H9 (cell line): Measurements from ENCODE around the gene RUFY2. TPM values are rescaled to one million over a fixed set of nuclear protein-coding genes. Genes with fewer than 3 reads are reported as not detected.

Source experiments
- DNase-seq: peaks from one replicate; pipeline ENCODE4 v3.0.0-alpha.2; 2017
- H2AFZ ChIP-seq: one replicate; pipeline ENCODE4 v1.6.1; 2013; ENCODE audit warnings: mild to moderate bottlenecking, low read length, control low read depth, moderate library complexity
- H2AK5ac ChIP-seq: 2 replicates; pipeline ENCODE4 v1.6.1; 2013; ENCODE audit warnings: low read length, control low read depth, mixed read lengths; ENCODE audit not compliant: insufficient read length
- H2BK120ac ChIP-seq: one replicate; pipeline ENCODE4 v1.6.1; 2013; ENCODE audit warnings: low read depth, mild to moderate bottlenecking, low read length, control low read depth, inconsistent platforms; ENCODE audit not compliant: poor library complexity, severe bottlenecking
- H2BK12ac ChIP-seq: 2 replicates; pipeline ENCODE4 v1.6.1; 2013; ENCODE audit warnings: low read length, control low read depth, mixed read lengths, low read depth; ENCODE audit not compliant: insufficient read length
- H2BK15ac ChIP-seq: 2 replicates; pipeline ENCODE4 v1.6.1; 2013; ENCODE audit warnings: low read depth, low read length, control low read depth
- H2BK20ac ChIP-seq: one replicate; pipeline ENCODE4 v1.6.1; 2013; ENCODE audit warnings: low read depth, mild to moderate bottlenecking, low read length, control low read depth, inconsistent platforms; ENCODE audit not compliant: poor library complexity, severe bottlenecking
- H2BK5ac ChIP-seq: 2 replicates; pipeline ENCODE4 v1.6.1; 2013; ENCODE audit warnings: low read length, control low read depth, mixed read lengths; ENCODE audit not compliant: insufficient read length
- H3K14ac ChIP-seq: 2 replicates; pipeline ENCODE4 v1.6.1; 2013; ENCODE audit warnings: low read length, control low read depth; ENCODE audit not compliant: insufficient read depth
- H3K18ac ChIP-seq: 2 replicates; pipeline ENCODE4 v1.6.1; 2013; ENCODE audit warnings: low read depth, mild to moderate bottlenecking, mixed read lengths, low read length, control low read depth; ENCODE audit not compliant: insufficient read length
- H3K23ac ChIP-seq: 2 replicates; pipeline ENCODE4 v1.6.1; 2013; ENCODE audit warnings: low read length, control low read depth, mixed read lengths, low read depth; ENCODE audit not compliant: insufficient read length
- H3K23me2 ChIP-seq: 2 replicates; pipeline ENCODE4 v1.6.1; 2013; ENCODE audit warnings: low read depth, mild to moderate bottlenecking, mixed read lengths, low read length, control low read depth; ENCODE audit not compliant: insufficient read length, poor library complexity, severe bottlenecking
- H3K27ac ChIP-seq: 2 replicates; pipeline ENCODE4 v1.5.1; 2013; ENCODE audit warnings: low read length, control low read depth, mixed read lengths, low read depth; ENCODE audit not compliant: insufficient read length
- H3K27me3 ChIP-seq: 2 replicates; pipeline ENCODE4 v1.6.1; 2013; ENCODE audit warnings: low read length, control low read depth, inconsistent platforms; ENCODE audit not compliant: insufficient read depth
- H3K4ac ChIP-seq: 2 replicates; pipeline ENCODE4 v1.6.1; 2013; ENCODE audit warnings: low read depth, mild to moderate bottlenecking, control low read depth, inconsistent platforms, low read length, moderate library complexity
- H3K4me1 ChIP-seq: 2 replicates; pipeline ENCODE4 v1.6.1; 2013; ENCODE audit warnings: low read length, control low read depth, inconsistent platforms; ENCODE audit not compliant: insufficient read depth
- H3K4me2 ChIP-seq: 2 replicates; pipeline ENCODE4 v1.6.1; 2013; ENCODE audit warnings: low read length, control low read depth, mixed read lengths; ENCODE audit not compliant: insufficient read length, insufficient read depth
- H3K56ac ChIP-seq: 2 replicates; pipeline ENCODE4 v1.6.1; 2013; ENCODE audit warnings: low read depth, mild to moderate bottlenecking, mixed read lengths, low read length, control low read depth; ENCODE audit not compliant: insufficient read length
- H3K79me1 ChIP-seq: 2 replicates; pipeline ENCODE4 v1.6.1; 2013; ENCODE audit warnings: low read depth, mild to moderate bottlenecking, moderate library complexity, low read length, control low read depth, inconsistent platforms; ENCODE audit not compliant: insufficient read depth, poor library complexity, severe bottlenecking
- H3K79me2 ChIP-seq: 2 replicates; pipeline ENCODE4 v1.6.1; 2013; ENCODE audit warnings: low read length, control low read depth, inconsistent platforms; ENCODE audit not compliant: insufficient read depth
- H3K9ac ChIP-seq: 2 replicates; pipeline ENCODE4 v1.6.1; 2013; ENCODE audit warnings: low read length, control low read depth, mixed read lengths; ENCODE audit not compliant: insufficient read length; ENCODE audit errors: extremely low read depth
- H3K9me3 ChIP-seq: one replicate; pipeline ENCODE4 v1.6.1; 2013; ENCODE audit warnings: low read depth, low read length, inconsistent platforms; ENCODE audit not compliant: control insufficient read depth
- H3T11ph ChIP-seq: one replicate; pipeline ENCODE4 v1.6.1; 2013; ENCODE audit warnings: mild to moderate bottlenecking, low read length, control low read depth, inconsistent platforms
- H4K20me1 ChIP-seq: one replicate; pipeline ENCODE4 v1.6.1; 2013; ENCODE audit not compliant: control insufficient read depth, insufficient read length, insufficient read depth
- H4K5ac ChIP-seq: 2 replicates; pipeline ENCODE4 v1.6.1; 2013; ENCODE audit warnings: low read depth, mild to moderate bottlenecking, mixed read lengths, low read length, control low read depth; ENCODE audit not compliant: insufficient read length
- H4K8ac ChIP-seq: replicated peaks from 2 replicates; pipeline ENCODE4 v1.6.1; 2013; ENCODE audit warnings: low read length, control low read depth, mixed read lengths, low read depth; ENCODE audit not compliant: insufficient read length
- H4K91ac ChIP-seq: 2 replicates; pipeline ENCODE4 v1.6.1; 2013; ENCODE audit warnings: low read depth, mild to moderate bottlenecking, moderate library complexity, mixed read lengths, low read length, control low read depth; ENCODE audit not compliant: insufficient read length
- H3K27ac Mint-ChIP-seq, 3 experiments: 2 replicates in 2 of 3; 3 replicates in 1 of 3; pipeline ENCODE4 v1.8.0; 2020 to 2021; ENCODE audit warnings: mixed read lengths in 3 of 3, mild to moderate bottlenecking in 1 of 3, moderate library complexity in 1 of 3
- H3K27me3 Mint-ChIP-seq: 2 replicates; pipeline ENCODE4 v1.8.0; 2021; ENCODE audit warnings: low read depth, mild to moderate bottlenecking, moderate library complexity, mixed read lengths
- H3K36me3 Mint-ChIP-seq, 3 experiments: 2 replicates in 2 of 3; 3 replicates in 1 of 3; pipeline ENCODE4 v1.8.0; 2020 to 2021; ENCODE audit warnings: low read depth in 3 of 3, mixed read lengths in 3 of 3; ENCODE audit not compliant: insufficient read depth in 1 of 3
- H3K4me1 Mint-ChIP-seq, 2 experiments: 2 replicates each; pipeline ENCODE4 v1.8.0; 2020; ENCODE audit warnings: mixed read lengths in 2 of 2
- H3K4me3 Mint-ChIP-seq, 2 experiments: 2 replicates in 1 of 2; 3 replicates in 1 of 2; pipeline ENCODE4 v1.8.0; 2020 to 2021; ENCODE audit warnings: mild to moderate bottlenecking in 2 of 2, mixed read lengths in 2 of 2, moderate library complexity in 1 of 2
- H3K9me3 Mint-ChIP-seq, 2 experiments: 2 replicates in 1 of 2; 3 replicates in 1 of 2; pipeline ENCODE4 v1.8.0; 2020; ENCODE audit warnings: mild to moderate bottlenecking in 2 of 2, mixed read lengths in 2 of 2, moderate library complexity in 1 of 2
- CTCF ChIP-seq: fragments of 200-600 bp; sonication (generic); conservative IDR thresholded peaks from 3 replicates; pipeline ENCODE4 v1.8.0; 2021; ENCODE audit warnings: antibody characterized with exemption, mild to moderate bottlenecking
- WGBS: extraction: QIAGEN DNeasy Blood & Tissue Kit; methylation state at CpG from one replicate; pipeline ENCODE4 v1.1.7; 2013; ENCODE audit warnings: missing lambda C conversion rate, low lambda C conversion rate, mixed read lengths; ENCODE audit not compliant: insufficient read length; ENCODE audit errors: extremely low coverage; 5-methylcytosine and 5-hydroxymethylcytosine counted together
- total RNA-seq: library from RNA; stranded (reverse); gene quantifications from 2 replicates; pipeline ENCODE4 v1.2.1, GENCODE V29; 2021

RUFY2 gene
- total RNA-seq, 1 experiment from 2014 or later: 14.1 TPM

- Histone ChIP-seq H3K9me3 (no peaks in the 10 kb centered on the region), H3K4me1 (0 out of 2 replicates have a peak, but pooled peaks cover 3% of the 10 kb centered on the region), H2BK5ac (no peak overlapping the region), H2BK15ac (no peak overlapping the region), H3K9ac (peak overlapping the region; percentile 100), H3K56ac (no peak overlapping the region), H3T11ph (no peak overlapping the region), H3K79me1 (no peaks in the 10 kb centered on the region), H3K14ac (no peak overlapping the region), H4K91ac (no peak overlapping the region), H4K8ac (no peak overlapping the region), H2AK5ac (no peak overlapping the region), H3K27me3 (no peaks in the 10 kb centered on the region), H2BK20ac (no peak overlapping the region), H4K5ac (no peak overlapping the region), H3K18ac (no peak overlapping the region), H3K79me2 (peaks cover 47% of the 10 kb centered on the region), H2BK12ac (no peak overlapping the region), H2AFZ (no peak overlapping the region), H3K4ac (no peak overlapping the region), H3K4me2 (peak overlapping the region; percentile 66), H3K27ac (no peak overlapping the region), H3K23me2 (peaks cover 10% of the 10 kb centered on the region), H2BK120ac (no peak overlapping the region), H4K20me1 (no peaks in the 10 kb centered on the region), H3K23ac (no peak overlapping the region)
- Mint-ChIP-seq H3K27ac (peak overlapping the region; percentile 100; a peak in 6 of 7 replicates), H3K9me3 (peaks cover 0 to 7% of the 10 kb centered on the region in 2 experiments; a peak in 2 of 5 replicates), H3K4me1 (peaks cover 38 to 49% of the 10 kb centered on the region in 2 experiments), H3K4me3 (peak overlapping the region; percentile 100), H3K27me3 (peaks cover 2% of the 10 kb centered on the region), H3K36me3 (peaks cover 29 to 54% (median 48%) of the 10 kb centered on the region in 3 experiments)
- no CpG with 5 or more reads among the region's 10 CpGs for WGBS
- no peak for DNase-seq
- no peak for TF ChIP-seq CTCF
These were observed 73.3 kb downstream of the RUFY2 start for GRCh38 chr10:68333440-68334431.
